Psoas muscle (tissue), 8 donors: ENCODE measurements around the gene GABRB3. TPM values are rescaled to one million over a fixed set of nuclear protein-coding genes. Genes with fewer than 3 reads are reported as not detected.

Experiments used
- ATAC-seq, 4 donors: fragments of 200-7000 bp; cut with Tn5 transposase; one replicate each; pipeline ENCODE4 v1.9.1; 2020; ENCODE audit warnings: moderate library complexity in 3 of 4, mild to moderate bottlenecking in 2 of 4
- DNase-seq, 2 donors: peaks; one replicate each; pipeline ENCODE4 v3.0.0-alpha.2; 2020
- H3K27ac ChIP-seq: fragments of 200-600 bp; one replicate; pipeline ENCODE4 v1.8.0; 2022
- H3K27me3 ChIP-seq, 3 donors: fragments of 200-600 bp in 1 of 3; one replicate each; pipeline versions ENCODE4 v1.6.1 to v1.8.0; 2013 to 2022; ENCODE audit warnings: low read length in 2 of 3, mild to moderate bottlenecking in 2 of 3, moderate library complexity in 1 of 3; ENCODE audit not compliant: insufficient read depth in 3 of 3
- H3K36me3 ChIP-seq, 2 donors: fragments of 200-600 bp in 1 of 2; one replicate each; pipeline versions ENCODE4 v1.6.1 to v1.8.0; 2013 to 2022; ENCODE audit warnings: low read depth in 1 of 2, mild to moderate bottlenecking in 1 of 2, moderate library complexity in 1 of 2; ENCODE audit not compliant: insufficient read depth in 1 of 2
- H3K4me1 ChIP-seq: fragments of 200-600 bp; one replicate; pipeline ENCODE4 v1.8.0; 2022
- H3K4me3 ChIP-seq: fragments of 200-600 bp; one replicate; pipeline ENCODE4 v1.8.0; 2022; ENCODE audit warnings: mild to moderate bottlenecking
- H3K9me3 ChIP-seq: fragments of 200-600 bp; one replicate; pipeline ENCODE4 v1.8.0; 2022
- CTCF ChIP-seq: fragments of 200-600 bp; IDR thresholded peaks from one replicate; pipeline ENCODE4 v1.8.0; 2022; ENCODE audit warnings: antibody characterized with exemption
- WGBS, 3 donors: extraction: QIAGEN DNeasy Blood & Tissue Kit; methylation state at CpG; one replicate each; pipeline versions ENCODE4 v1.1.6 to v1.1.7; 2013; 5-methylcytosine and 5-hydroxymethylcytosine counted together
- intact Hi-C, 2 donors: fragments of 100-400 bp; cut with DNase I; formaldehyde crosslinking; loops; one replicate each; pipeline versions ENCODE4 v1.11.0 to v1.14.2; 2022
- polyA plus RNA-seq, 3 donors: library from polyadenylated mRNA; stranded (reverse); fragments of 200-250 nt; gene quantifications; one replicate each; pipeline ENCODE4 v1.2.3, GENCODE V29; 2013
- total RNA-seq, 4 donors: library from RNA; stranded (reverse); fragmentation: NEBNext Ultra II Directional in 2 of 4; extraction: Animal tissue kit (Norgen Biotek cat#: 25700) in 2 of 4; gene quantifications; one replicate each; pipeline versions ENCODE4 v1.2.1 to v1.2.4, GENCODE V29; 2021 to 2023
- donor health status: healthy with polysubstance abuse.
- donor health status: DM: no; HTN: no; CAD: no; lungs with moderate emphysema.
- donor health status: Bipolar disorder and iron deficiency.
- donor health status: healthy.
- donor health status: DM: yes; HTN: yes; CAD: no.
- donor health status: DM: no; HTN: no; CAD: no.
- donor health status: DM: no; HTN: no; CAD: no.
- donor health status: DM: yes; HTN: yes; CAD: no.

GABRB3 gene
- total and polyA plus RNA-seq, 7 donors: 0.10 to 1.0 (median 0.25) TPM

GRCh38 chr15:26551473-26551872 is 221.4 kb downstream of the GABRB3 start:
- DNase-seq (no peak), ATAC-seq (no peak)
- Histone ChIP-seq H3K9me3 (no peaks in the 10 kb centered on the region), H3K27me3 (no peaks in the 10 kb centered on the region), H3K4me1 (no peaks in the 10 kb centered on the region), H3K4me3 (no peak overlapping the region), H3K36me3 (no peaks in the 10 kb centered on the region), H3K27ac (no peak overlapping the region)
- WGBS, 3 donors: 86 to 93% (median 89%) methylated on average over 9 of the region's 9 CpGs
- intact Hi-C loops: no loop called here
- no peak for TF ChIP-seq CTCF

- H3K27me3 ChIP-seq: no peaks in the 10 kb centered on the region
- H3K27ac ChIP-seq: no peak overlapping the region
- WGBS, 3 donors: 77 to 82% (median 80%) methylated on average over 3 of the region's 3 CpGs
- ATAC-seq (no peak), DNase-seq (no peak)
- H3K4me3 ChIP-seq: no peak overlapping the region
- no peaks in the 10 kb centered on the region for H3K36me3 ChIP-seq
- H3K4me1 ChIP-seq: no peaks in the 10 kb centered on the region
- intact Hi-C loops: no loop called here
- no peak for TF ChIP-seq CTCF
- H3K9me3 ChIP-seq: no peaks in the 10 kb centered on the region
These were observed 222.0 kb downstream of the GABRB3 start for GRCh38 chr15:26550880-26551279.

GRCh38 chr15:26537663-26538062 is 235.2 kb downstream of the GABRB3 start:
- H3K4me1 ChIP-seq: no peaks in the 10 kb centered on the region
- no peaks in the 10 kb centered on the region for H3K36me3 ChIP-seq
- intact Hi-C loops: no loop called here
- no peaks in the 10 kb centered on the region for H3K27me3 ChIP-seq
- TF ChIP-seq CTCF: no peak
- 32 to 48% (median 39%) methylated on average over 2 of the region's 2 CpGs for WGBS, 3 donors
- no peak overlapping the region for H3K27ac ChIP-seq
- DNase-seq: no peak
- H3K4me3 ChIP-seq: no peak overlapping the region
- H3K9me3 ChIP-seq: no peaks in the 10 kb centered on the region
- ATAC-seq: no peak

GRCh38 chr15:26531489-26531888 is 241.4 kb downstream of the GABRB3 start:
- Histone ChIP-seq H3K27me3 (no peaks in the 10 kb centered on the region), H3K36me3 (no peaks in the 10 kb centered on the region), H3K27ac (no peak overlapping the region), H3K4me3 (no peak overlapping the region), H3K9me3 (no peaks in the 10 kb centered on the region), H3K4me1 (no peaks in the 10 kb centered on the region)
- no peak for TF ChIP-seq CTCF
- ATAC-seq: no peak
- intact Hi-C loops: no loop called here
- WGBS, 3 donors: 76 to 83% (median 78%) methylated on average over 4 of the region's 4 CpGs
- no peak for DNase-seq

- no peak for ATAC-seq
- H3K4me1 ChIP-seq: no peaks in the 10 kb centered on the region
- no peaks in the 10 kb centered on the region for H3K27me3 ChIP-seq
- intact Hi-C loops: no loop called here
- DNase-seq: no peak
- 80 to 81% (median 80%) methylated on average over 2 of the region's 2 CpGs for WGBS, 3 donors
- no peak for TF ChIP-seq CTCF
- H3K27ac ChIP-seq: no peak overlapping the region
- no peaks in the 10 kb centered on the region for H3K36me3 ChIP-seq
- peaks cover 6% of the 10 kb centered on the region for H3K9me3 ChIP-seq
- no peak overlapping the region for H3K4me3 ChIP-seq
These were observed 247.8 kb downstream of the GABRB3 start for GRCh38 chr15:26525096-26525495.
